Gastrocnemius medialis (tissue), 4 donors: ENCODE measurements around the gene GPR15LG.

ENCODE experiments used
- POLR2A ChIP-seq, 2 donors: fragments of 450-650 bp; IDR thresholded peaks; one replicate each; pipeline ENCODE4 v1.6.1; 2017; ENCODE audit warnings: antibody characterized with exemption in 2 of 2, mild to moderate bottlenecking in 2 of 2, moderate library complexity in 2 of 2
- TF ChIP-seq, protein P1 (sequence below), 5 experiments: fragments of 450-650 bp in 3 of 5; fragments of 200-600 bp in 2 of 5; sonication (generic) in 2 of 5; IDR thresholded peaks in 4 of 5; conservative IDR thresholded peaks in 1 of 5; 1 replicate in 4 of 5; 2 replicates in 1 of 5; pipeline ENCODE4 v1.5.1; 2016 to 2019; ENCODE audit warnings: antibody characterized with exemption in 5 of 5, mild to moderate bottlenecking in 3 of 5, moderate library complexity in 3 of 5

DNA sequence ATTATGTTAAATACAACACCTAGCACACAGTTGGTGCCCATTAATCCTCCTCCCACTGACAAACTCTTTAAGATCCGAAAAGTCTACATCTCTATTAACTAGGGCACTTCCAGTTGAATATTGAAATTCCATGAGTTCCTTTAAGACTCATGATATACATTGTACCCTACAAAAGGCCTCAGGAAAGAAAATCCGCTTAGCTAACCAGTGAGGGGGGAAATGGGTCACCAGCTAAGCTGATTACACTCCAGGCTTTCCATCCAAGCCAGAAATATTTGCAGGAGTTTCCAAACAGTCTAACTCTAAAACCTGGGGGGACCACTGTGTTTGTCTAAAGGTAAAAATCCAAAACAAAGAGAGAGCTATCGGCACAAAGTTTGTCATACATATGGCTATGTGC, 53.0 kb downstream of the GPR15LG start:
- TF ChIP-seq POLR2A (IDR thresholded peaks at IDR 0.05): no peak
- TF ChIP-seq, protein P1, sequence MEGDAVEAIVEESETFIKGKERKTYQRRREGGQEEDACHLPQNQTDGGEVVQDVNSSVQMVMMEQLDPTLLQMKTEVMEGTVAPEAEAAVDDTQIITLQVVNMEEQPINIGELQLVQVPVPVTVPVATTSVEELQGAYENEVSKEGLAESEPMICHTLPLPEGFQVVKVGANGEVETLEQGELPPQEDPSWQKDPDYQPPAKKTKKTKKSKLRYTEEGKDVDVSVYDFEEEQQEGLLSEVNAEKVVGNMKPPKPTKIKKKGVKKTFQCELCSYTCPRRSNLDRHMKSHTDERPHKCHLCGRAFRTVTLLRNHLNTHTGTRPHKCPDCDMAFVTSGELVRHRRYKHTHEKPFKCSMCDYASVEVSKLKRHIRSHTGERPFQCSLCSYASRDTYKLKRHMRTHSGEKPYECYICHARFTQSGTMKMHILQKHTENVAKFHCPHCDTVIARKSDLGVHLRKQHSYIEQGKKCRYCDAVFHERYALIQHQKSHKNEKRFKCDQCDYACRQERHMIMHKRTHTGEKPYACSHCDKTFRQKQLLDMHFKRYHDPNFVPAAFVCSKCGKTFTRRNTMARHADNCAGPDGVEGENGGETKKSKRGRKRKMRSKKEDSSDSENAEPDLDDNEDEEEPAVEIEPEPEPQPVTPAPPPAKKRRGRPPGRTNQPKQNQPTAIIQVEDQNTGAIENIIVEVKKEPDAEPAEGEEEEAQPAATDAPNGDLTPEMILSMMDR (IDR thresholded peaks at IDR 0.05 in 4 of 5, conservative IDR thresholded peaks at IDR 0.05 in 1 of 5): no peak
